MM.1S (cell line): ENCODE measurements around the gene PSME3.

Experiments used
- CTCF ChIP-seq: fragments of 300-600 bp; sonication (generic); IDR thresholded peaks from 2 replicates; pipeline ENCODE4 v1.5.1; 2016; ENCODE audit warnings: antibody characterized with exemption, low read length, mixed read lengths
- EZH2 ChIP-seq: fragments of 300-600 bp; sonication (generic); optimal IDR thresholded peaks from 2 replicates; pipeline ENCODE3; 2017; ENCODE audit warnings: low read depth, mild to moderate bottlenecking, antibody characterized with exemption, low read length, mixed read lengths

GRCh38 chr17:42872251-42872965, 39.2 kb downstream of the PSME3 start:
- TF ChIP-seq CTCF (no peak), EZH2 (no peak)
